NCI-H2171 (cell line): Measurements from ENCODE around the gene HDAC10.
A peak's percentile ranks its signal among the peaks of the same experiment; 100 is the strongest.

Experiments used
- DNase-seq: peaks from one replicate; lab custom pipeline; 2025; lab: John Stamatoyannopoulos, UW

The HDAC10 gene

DNA sequence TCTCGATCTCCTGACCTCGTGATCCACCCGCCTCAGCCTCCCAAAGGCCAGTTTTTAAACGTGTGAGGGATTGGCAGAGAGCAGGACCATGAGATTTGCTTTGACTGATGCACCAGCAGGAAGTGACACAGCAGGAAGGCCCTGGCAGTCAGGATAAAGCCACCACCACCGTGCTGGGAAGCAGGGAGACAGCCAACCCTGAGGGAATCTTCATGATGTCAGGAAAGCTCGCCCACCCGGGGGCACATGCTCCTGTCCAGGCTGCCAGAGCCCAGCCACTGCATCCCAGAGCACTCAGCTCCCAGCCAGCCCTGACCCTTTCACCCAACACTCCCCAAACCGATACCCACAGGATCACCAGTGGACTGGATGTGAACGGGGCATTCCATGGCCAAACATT, 12.3 kb downstream of the HDAC10 start:
- no peak for DNase-seq

DNA sequence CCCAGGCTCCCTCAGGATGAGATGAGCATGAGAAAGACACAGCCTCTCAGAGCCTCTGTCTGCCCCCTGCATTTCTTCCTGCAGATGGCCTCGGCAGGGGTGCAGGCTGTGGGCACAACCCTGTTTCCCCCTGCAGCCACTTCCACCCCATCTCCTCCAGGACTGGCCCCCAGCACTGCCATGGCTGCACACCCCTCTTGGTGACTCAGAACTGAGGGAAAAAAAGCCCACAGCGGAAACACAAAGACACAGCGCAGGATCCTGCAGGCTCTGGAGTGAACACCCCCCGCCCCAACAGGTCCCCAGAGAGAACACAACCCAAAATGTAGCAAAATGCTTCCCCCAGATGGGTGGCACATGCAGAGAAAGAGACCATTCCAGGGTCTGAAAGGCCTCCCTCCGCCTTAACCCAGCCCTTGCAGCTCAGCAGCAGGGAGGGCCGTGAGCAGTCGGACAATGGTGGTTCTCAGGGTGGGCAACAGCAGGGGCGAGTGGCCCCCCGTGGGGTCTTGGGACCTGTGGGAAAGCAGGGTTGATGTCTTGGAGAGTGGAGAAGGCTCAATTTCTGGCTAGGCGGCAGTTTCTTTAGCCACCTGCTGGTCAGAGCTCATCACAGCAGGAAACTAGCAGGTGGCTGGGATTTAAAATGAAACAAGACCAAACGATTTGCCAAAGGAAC, 14.2 kb downstream of the HDAC10 start:
- no peak for DNase-seq

DNA sequence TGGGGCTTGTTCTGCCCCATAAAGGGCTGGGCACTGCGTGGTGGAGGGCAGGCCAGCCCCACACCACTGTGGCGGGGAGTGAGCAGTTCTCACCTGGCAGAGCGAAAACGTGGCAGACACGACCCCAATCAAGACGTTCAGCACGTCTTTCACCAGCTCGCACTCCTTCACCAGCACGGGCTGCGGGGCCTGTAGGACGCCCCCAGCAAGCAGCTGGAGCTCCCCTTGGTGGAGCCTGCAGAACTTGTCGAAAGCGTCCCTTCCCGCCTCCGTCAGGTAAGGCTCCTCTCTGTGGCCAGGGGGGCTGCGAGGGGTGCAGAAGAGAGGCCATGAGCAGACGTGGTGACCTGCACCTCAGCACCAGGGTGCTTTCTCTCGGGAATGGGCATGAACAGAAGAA, 17.8 kb downstream of the HDAC10 start:
- DNase-seq: no peak

DNA sequence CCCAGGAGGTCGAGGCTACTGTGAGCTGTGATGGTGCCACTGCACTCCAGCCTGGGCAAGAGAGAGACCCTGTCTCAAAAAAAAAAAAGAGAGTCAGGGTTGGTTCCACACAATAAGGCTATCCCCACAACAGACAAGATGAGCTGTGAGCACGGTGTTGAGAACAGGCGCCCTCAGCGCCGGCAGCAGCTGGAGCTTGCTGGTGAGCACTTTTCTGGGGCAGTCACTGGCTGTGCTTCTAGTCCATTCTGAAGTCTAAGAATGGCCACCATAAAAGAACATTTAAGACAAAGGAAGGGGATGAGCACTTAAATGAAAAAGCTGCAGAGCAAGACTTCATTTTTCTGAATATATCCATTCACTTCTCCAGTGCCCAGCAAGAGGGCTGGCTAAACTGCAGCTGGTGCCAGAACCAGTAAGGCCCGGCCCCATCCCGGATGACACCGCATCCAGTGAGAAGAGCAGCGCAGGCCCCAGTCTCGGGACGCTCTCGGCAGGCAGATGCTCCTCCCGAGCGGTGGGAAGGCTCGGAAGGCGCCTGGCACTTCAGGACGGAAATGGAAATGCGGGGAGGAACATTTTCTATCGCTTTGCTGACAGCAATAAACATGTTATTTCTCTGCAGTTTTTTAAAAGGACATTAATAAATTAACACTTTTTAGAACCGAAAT, 18.4 kb downstream of the HDAC10 start:
- DNase-seq: no peak

DNA sequence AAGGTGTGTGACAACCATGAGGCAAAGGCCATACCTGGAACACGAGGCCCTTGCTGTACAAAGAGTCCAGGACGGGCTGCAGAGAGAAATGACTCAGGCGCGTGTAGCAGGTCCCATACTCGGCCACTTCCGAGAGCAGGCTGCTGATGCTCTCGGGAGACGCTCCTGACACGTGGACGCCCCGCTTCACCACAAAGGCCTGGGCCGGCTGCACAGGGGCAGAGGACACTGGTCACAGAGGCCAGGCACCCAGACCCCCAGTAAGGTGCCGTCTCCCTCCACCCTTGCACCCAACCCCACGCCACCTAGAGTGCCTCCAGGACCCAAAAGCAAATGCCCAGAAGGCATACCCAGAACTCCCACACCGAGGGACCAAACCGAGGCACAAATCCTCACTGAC, 21.7 kb downstream of the HDAC10 start:
- DNase-seq: no peak

DNA sequence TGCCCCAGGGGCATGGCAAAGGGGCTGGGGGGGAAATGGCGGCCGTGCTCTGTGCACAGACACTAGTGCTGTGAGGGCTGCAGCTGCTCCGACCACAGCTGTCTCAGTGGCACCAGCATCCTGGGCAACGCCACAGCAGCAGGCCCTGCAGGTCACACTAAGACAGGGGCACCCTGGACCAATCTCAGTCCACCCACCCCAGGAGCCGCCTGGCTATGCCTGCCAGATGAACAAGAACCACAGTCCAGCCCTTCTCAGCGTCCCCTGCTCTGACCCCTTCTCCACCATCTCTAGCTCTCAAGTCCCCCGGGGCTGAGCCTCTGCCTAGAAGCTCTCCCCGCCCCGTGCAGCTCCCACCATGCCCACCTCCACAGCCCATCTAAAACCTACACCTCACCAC, 22.7 kb downstream of the HDAC10 start:
- DNase-seq: no peak

DNA sequence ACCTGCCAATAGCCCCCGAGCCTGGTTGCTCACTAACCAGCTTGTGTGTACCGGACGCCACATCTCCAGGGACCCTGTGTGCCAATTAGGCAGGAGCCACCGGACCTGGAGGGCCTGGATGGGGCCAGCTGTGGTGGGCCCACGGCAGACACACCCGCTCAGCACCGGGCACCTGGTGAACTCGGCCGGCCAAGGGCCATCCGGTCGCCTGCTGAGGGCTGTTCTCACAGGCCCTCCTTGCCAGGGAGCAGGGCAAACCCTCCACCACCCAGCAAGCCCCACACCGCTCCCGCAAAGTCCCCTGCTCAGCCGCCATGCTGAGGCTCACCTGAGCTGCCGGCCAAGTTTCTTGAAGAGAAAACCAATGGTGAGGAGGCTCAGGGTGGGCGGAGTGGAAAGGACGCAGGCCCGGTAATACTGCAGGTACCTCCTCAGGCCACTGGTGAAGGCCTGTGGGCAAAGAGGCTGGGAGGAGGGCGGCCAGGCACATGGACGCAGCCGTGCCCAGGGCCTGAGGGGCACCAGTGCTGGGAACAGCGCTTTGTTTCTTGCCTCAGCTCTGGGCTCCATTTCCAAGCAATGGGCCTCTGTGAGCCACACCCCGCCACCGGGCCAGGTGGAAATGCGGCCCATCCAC, 23.4 kb downstream of the HDAC10 start:
- DNase-seq: no peak

DNA sequence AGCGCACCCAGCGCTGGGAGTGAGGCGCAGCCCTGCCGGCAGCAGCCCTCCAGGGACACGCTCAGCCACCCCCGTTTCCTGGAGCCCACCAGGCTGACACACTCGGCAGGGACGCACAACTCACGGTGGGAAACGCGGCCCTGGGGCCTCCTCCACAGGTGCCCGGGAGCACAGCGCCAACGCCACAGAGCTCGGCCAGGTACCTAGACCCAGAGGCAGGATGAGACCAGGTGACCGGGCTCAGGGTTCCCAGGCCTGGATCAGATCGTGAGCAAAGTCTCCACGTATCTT, 24.2 kb downstream of the HDAC10 start:
- DNase-seq: no peak

DNA sequence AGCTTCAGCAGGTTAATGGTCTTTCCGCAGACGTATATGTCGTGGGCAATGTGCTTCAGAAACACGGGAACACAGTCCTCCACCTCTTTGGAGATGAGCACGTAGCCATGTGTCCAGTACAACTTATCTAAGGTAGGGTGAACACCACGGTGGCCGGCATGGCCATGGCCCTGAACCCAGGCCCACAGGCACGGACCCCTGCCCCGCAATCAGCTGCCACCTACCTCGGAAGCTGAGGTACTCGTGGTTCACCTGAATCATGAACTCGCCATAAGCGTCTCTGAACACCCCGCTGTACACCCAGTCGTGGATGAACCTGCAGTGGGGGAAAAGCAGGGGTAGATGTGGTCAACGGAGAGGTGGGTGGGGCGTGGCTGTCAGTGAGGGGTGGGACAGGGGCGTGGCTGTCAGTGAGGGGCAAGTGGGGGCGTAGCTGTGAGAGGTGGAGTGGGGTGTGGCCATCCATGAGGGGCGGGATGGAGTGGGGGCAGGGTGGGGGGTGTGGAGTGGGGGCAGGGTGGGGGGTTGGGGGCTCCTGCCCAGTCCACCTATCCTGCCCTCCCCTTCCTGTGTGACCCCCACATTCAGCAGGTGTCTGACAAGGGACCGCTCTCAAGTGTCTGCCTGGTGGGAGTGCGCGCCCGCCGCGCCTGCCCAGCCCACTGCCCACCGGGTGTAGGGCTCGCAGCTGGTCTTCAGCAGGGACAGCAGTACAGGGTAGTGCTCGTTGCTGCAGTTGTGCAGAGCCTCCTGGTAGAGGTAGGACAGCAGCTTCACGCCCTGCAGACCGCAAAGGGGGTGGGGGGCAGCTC, 24.8 kb downstream of the HDAC10 start:
- no peak for DNase-seq

DNA sequence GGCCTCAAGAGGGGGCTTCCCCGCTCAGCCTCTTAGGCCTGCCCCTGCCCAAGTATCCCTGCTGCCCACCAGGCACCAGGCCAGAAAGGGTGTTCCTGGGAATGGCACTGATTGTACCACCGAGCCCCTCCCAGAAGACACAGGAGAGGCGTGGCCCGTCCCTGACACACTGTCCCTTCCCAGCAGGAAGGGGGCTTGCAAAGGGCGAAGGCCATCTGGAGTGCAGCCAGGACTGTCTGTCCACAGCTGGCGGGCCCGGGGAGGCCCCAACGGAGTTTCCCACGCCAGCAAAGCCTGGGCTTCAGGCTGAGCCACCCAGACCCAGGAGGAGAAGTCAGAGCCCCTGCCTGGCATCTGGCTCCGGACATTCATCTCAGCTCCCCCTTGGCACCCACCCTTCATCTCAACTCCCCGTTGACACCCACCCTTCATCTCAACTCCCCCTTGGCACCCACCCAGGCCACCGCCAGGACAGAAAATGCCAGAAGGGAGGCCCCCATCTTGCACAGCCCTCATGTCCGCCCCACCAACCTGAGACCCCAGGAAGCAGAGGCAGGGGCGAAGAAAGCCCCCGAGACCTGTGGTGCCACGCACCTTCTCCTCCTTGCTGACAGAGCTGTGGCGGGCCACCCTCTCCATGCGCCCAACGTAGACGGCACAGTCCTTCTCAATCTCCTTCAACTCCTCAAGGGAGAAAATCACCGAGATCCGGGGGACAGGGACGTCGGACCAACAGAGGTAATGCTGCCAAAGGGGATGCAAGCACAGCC, 25.7 kb downstream of the HDAC10 start:
- no peak for DNase-seq

DNA sequence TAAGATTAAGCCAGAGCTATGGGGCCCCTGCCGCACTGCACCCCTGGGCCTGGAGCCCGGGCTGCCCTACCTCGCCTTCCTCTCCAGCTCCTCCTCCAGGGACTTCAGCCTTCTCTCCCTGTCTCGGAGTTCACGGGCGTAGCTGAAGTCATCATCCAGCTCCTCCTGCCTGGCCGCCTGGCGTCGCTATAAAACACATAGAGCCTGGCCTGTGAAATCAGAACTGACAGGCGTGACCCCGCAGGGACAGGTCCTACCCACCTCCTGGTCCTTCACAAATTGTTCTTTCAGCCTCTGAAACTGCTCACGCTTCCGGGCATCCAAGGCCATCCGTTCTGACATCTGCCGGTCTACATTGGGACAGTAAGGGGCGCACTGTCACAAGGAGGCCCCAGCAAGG, 27.0 kb downstream of the HDAC10 start:
- DNase-seq: no peak

DNA sequence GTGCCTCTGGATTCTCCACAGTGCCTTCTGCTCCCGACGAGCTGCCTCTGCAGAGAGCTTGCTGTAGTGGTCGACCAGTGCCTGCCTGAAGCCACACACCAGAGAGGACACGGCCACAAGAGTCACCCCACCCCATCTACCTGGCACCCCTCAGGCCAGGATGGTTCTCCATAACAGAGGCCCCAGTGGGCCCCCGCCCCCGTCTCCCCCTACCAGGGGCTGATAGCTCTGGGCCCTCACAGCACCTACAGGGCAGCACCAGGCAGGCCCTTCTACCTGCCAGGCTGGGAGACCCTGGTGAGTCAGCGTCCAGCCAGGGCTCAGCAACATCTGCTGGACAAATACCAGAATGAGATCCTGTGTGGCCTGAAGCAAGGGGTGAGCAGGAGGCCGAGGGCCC, 28.6 kb downstream of the HDAC10 start:
- no peak for DNase-seq

DNA sequence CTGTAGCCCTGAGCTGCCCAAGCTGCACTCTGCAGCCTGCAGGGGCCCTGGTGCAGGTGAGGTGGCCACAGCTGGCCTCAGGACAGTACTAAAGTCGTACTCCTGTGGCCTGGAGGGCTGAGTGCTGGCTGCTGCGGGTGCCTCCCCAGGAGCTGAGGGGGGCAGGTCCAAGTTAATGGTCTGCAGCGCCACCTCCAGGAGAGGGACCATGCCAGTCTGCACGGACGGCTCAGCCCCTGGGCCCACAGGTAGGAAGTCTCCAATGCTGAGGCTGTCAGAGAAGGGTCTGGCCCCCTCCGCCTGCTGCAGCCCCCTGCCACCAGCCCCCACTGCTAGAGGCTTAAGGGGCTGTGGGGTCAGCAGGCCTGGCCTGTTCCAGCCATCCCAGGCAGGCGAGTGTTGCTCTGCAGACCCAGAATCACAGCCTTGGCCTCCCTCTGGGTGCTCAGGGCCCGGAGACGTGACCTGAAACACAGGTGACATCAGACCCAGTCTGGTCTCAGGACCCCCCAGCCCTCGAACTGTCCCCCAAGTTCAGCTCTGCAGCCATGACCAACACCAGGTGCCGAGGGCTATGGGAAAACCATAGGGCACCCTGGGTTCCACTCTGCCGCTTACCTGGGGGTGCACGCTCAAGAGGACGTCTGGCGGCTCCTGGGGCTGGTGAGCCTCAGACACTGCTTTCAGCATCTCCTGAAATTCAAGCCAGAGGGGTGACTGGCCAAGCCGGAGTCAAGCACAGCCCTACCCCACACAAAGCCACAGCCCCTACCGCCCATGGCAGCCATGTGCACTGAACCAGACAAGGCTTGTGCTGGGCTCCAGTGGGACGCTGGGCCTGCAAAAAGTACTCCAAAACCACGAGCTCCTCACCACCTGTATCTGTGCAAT, 29.4 kb downstream of the HDAC10 start:
- DNase-seq: no peak

DNA sequence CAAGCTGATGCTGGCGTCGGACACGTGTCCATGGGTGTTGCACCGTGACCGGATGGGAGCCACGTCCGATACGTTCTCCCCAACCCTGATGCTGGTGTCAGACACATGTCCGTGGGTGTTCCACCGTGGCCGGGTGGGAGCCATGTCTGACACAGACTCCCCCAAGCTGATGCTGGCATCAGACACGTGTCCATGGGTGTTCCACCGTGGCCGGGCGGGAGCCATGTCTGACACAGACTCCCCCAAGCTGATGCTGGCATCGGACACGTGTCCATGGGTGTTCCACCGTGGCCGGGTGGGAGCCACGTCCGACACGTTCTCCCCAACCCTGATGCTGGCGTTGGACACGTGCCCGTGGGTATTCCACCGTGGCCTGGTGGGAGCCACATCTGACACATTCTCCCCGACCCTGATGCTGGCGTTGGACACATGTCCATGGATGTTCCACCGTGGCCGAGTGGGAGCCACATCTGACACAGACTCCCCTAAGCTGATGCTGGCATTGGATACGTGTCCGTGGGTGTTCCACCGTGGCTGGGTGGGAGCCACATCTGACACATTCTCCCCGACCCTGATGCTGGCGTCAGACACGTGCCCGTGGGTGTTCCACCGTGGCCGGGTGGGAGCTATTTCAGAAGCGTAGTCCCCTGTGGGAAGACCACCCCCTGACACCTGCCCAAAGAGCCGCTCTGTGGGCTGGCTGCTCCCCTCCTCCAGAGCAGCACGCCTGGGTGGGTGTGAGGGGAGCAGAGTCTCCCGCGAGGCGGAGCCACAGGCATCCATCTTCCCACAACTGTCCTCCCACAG, 30.3 kb downstream of the HDAC10 start:
- DNase-seq: no peak

DNA sequence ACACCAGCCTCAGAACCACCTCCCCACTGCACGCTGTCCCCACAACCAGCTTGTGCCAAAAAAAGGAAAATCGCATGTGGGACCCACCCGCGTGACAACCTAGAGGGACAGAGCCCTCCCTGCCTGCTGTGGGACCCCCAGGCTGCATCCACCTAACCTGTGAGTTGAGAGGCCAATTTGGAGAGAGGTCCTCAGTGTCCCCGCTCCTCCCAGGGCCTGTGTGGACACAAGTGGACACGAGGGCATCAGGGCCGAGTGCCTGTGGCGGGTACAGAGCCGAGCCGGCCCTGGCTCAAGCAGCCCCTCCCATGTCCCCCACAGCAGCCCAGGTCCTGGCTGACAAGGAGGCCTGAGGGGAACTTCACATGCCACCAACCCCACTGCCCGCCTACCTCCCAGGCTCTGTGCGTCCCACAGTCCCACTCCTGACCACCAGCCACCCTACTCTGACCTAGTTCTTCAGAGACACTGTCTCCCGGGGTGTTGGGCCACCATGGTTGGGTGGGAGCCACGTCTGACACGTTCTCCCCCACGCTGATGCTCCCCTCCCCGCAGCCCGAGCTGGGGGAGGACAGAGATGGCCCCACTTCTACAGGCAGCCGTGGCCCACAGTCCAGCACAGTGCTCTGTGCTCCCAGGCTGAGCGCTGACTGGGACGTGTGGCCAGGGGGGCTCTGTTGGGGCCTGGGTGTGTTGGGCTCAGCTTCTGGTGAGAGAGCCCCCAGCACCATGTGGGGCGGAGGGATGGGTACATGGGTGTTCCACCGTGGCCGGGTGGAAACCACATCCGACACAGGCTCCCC, 31.1 kb downstream of the HDAC10 start:
- no peak for DNase-seq

DNA sequence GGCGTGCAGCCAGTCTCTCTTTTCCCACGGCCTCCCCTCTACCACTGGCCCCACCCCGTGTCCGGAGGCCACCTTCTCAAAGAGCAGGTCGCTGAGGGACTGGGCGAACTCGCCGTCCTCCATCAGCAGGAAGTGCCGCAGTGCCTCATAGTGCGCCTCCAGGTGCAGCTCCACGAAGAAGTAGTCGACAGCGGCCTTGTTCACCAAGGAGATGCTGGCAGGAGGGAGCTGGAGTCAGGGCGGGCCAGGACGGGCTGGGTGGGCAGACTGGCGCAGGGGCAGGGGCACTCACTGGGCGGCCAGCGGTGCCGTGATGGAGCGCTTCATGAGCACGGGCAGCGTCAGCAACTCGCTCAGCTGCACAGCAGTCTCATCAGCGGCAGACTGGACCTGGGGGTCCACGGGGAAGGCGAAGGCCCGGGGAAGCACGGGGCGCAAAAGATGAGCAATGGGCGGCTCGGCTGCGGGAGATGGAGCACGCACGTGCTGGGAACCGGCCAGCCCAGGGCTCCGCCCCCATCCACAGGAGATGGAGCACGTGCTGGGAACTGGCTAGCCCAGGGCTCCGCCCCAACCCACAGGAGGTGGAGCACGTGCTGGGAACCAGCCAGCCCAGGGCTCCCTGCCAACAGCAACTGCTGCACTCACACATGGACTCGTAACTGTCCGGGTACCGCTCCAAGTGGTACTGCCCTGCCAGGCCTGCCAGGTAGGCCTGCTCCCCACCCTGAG, 31.9 kb downstream of the HDAC10 start:
- peak; percentile 33 for DNase-seq

DNA sequence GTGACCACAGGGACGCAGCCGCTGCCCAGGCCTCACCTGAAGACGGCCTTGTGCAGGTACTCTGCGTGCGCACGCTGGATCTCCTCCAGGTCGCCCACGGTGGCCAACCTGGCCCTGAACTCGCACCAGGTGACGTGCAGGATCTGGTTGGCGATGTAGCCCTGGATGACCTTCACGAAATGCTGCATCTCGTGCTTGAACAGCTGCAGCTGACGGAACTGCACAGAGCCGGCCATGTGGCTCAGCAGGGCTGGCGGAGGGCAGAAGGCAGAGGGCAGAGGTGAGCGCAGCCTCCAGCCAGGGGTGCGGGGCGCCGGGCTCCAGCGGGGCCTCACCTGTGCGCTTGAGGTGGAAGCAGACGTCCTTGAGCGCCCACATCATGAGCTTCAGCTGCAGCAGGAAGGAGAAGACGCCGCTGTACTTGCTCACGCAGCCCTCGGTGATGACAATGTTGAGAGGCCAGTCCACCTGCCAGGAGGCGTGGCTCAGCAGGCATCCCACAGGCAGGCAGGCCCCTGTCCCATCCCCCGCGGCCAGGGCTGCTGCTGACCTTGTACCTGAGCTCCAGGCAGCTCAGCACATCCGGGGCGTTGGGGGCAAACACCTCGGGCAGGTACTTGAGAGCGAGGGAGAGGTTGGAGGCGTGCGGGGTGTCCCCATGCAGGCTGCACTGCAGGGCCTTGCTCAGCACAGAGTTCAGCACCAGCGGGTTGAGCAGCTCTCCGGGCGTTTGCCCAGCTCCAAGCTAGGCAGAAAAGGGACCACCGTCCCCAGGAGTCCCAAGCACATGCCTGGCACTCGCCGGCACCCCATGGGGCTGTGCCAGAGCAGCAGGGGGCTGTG, 32.7 kb downstream of the HDAC10 start:
- DNase-seq: no peak
